Measurements from ENCODE around the gene PRCP.
A peak's percentile ranks its signal among the peaks of the same experiment; 100 is the strongest.
"Not testable (repeated sequence)": the region's sequence is repeated elsewhere in the genome, so short reads cannot be mapped to it uniquely, and the experiment has no call there.

The PRCP gene

GRCh38 chr11:82900277-82901164 lies at the start of gene PRCP:
Gene PRCP (minus strand): TSS chr11:82900430. CDS start chr11:82900402, 28 bp downstream.
- DNase-seq: peak; percentile 66

- DNase-seq: no peak
Observed at GRCh38 chr11:82949352-82949751, 49.1 kb upstream of the PRCP start.

- DNase-seq: no peak
Observed at GRCh38 chr11:82945682-82946081, 45.5 kb upstream of the PRCP start.

- not testable (repeated sequence) for DNase-seq
Observed at GRCh38 chr11:82945041-82945440, 44.8 kb upstream of the PRCP start.

- DNase-seq: no peak
Observed at GRCh38 chr11:82944198-82944597, 44.0 kb upstream of the PRCP start.

GRCh38 chr11:82943430-82943829 lies 43.2 kb upstream of the PRCP start:
- DNase-seq: not testable (repeated sequence)

GRCh38 chr11:82942376-82942775 lies 42.1 kb upstream of the PRCP start:
- no peak for DNase-seq

GRCh38 chr11:82939456-82939855 lies 39.2 kb upstream of the PRCP start:
- no peak for DNase-seq

GRCh38 chr11:82937554-82937953 lies 37.3 kb upstream of the PRCP start:
- no peak for DNase-seq

GRCh38 chr11:82936261-82936660 lies 36.0 kb upstream of the PRCP start:
- DNase-seq: no peak

GRCh38 chr11:82932564-82932963 lies 32.3 kb upstream of the PRCP start:
- DNase-seq: no peak

GRCh38 chr11:82930734-82931133 lies 30.5 kb upstream of the PRCP start:
- no peak for DNase-seq

- no peak for DNase-seq
Observed at GRCh38 chr11:82930229-82930628, 30.0 kb upstream of the PRCP start.

- no peak for DNase-seq
Observed at GRCh38 chr11:82929121-82929520, 28.9 kb upstream of the PRCP start.

- DNase-seq: peak; percentile 33
Observed at GRCh38 chr11:82927264-82927880, 27.1 kb upstream of the PRCP start.

- no peak for DNase-seq
Observed at GRCh38 chr11:82924522-82925224, 24.4 kb upstream of the PRCP start.

GRCh38 chr11:82922396-82923173 lies 22.4 kb upstream of the PRCP start:
- not testable (repeated sequence) for DNase-seq

- not testable (repeated sequence) for DNase-seq
Observed at GRCh38 chr11:82920227-82920626, 20.0 kb upstream of the PRCP start.

GRCh38 chr11:82919786-82920185 lies 19.6 kb upstream of the PRCP start:
- DNase-seq: not testable (repeated sequence)

- no peak for DNase-seq
Observed at GRCh38 chr11:82909015-82909640, 8.9 kb upstream of the PRCP start.

- DNase-seq: no peak
Observed at GRCh38 chr11:82908311-82908710, 8.1 kb upstream of the PRCP start.

GRCh38 chr11:82907371-82907770 lies 7.1 kb upstream of the PRCP start:
- no peak for DNase-seq

Measured in NCI-H1417 treated with DMSO at 0.1 percent for 48 hours (cell line).